Activated CD8-positive, alpha-beta memory T cell treated with anti-CD3 and anti-CD28 coated beads, Interleukin-2, amount 50 U/mL, for 4 hours (primary cell): ENCODE data around the gene SMAD3.

Source experiments
- DNase-seq: peaks from one replicate; pipeline ENCODE4 v3.0.0-alpha.2; 2020

Gene SMAD3

GRCh38 chr15:67097930-67098740, 32.7 kb downstream of the SMAD3 start:
- DNase-seq: no peak

GRCh38 chr15:67098768-67099282, 33.4 kb downstream of the SMAD3 start:
- DNase-seq: no peak

GRCh38 chr15:67100124-67100791, 34.9 kb downstream of the SMAD3 start:
- no peak for DNase-seq

GRCh38 chr15:67100801-67101581, 35.6 kb downstream of the SMAD3 start:
- DNase-seq: no peak

GRCh38 chr15:67101911-67102598, 36.7 kb downstream of the SMAD3 start:
- DNase-seq: peak; percentile 39

- DNase-seq: no peak
These were observed 37.2 kb downstream of the SMAD3 start for GRCh38 chr15:67102599-67102929.

GRCh38 chr15:67103021-67103420, 37.6 kb downstream of the SMAD3 start:
- DNase-seq: no peak

GRCh38 chr15:67103432-67103831, 38.0 kb downstream of the SMAD3 start:
- DNase-seq: no peak

- no peak for DNase-seq
These were observed 38.5 kb downstream of the SMAD3 start for GRCh38 chr15:67103869-67104268.

- DNase-seq: no peak
These were observed 39.1 kb downstream of the SMAD3 start for GRCh38 chr15:67104510-67104909.

- no peak for DNase-seq
These were observed 39.9 kb downstream of the SMAD3 start for GRCh38 chr15:67105065-67105951.

- DNase-seq: no peak
These were observed 40.8 kb downstream of the SMAD3 start for GRCh38 chr15:67105991-67106763.

GRCh38 chr15:67106764-67107013, 41.3 kb downstream of the SMAD3 start:
- DNase-seq: no peak

GRCh38 chr15:67107014-67107812, 41.8 kb downstream of the SMAD3 start:
- no peak for DNase-seq

GRCh38 chr15:67108122-67108961, 42.9 kb downstream of the SMAD3 start:
- DNase-seq: no peak

- DNase-seq: no peak
These were observed 44.0 kb downstream of the SMAD3 start for GRCh38 chr15:67109141-67110034.

- no peak for DNase-seq
These were observed 45.0 kb downstream of the SMAD3 start for GRCh38 chr15:67110361-67110781.
